Spleen (tissue), 7 donors: ENCODE data around the gene SRP54.

Experiments used
- POLR2A ChIP-seq, 3 donors: fragments of 450-650 bp; IDR thresholded peaks; one replicate each; pipeline ENCODE4 v1.5.1; 2017; ENCODE audit warnings: antibody characterized with exemption in 3 of 3, mild to moderate bottlenecking in 1 of 3
- POLR2AphosphoS5 ChIP-seq, 3 donors: sonication (generic); formaldehyde crosslinking; IDR thresholded peaks; one replicate each; pipeline ENCODE4 v1.5.1; 2017; ENCODE audit warnings: antibody characterized with exemption in 3 of 3
- TF ChIP-seq, protein P1 (sequence below), 11 experiments: fragments of 200-600 bp in 7 of 11; fragments of 450-650 bp in 4 of 11; sonication (generic) in 4 of 11; IDR thresholded peaks in 8 of 11; conservative IDR thresholded peaks in 3 of 11; 1 replicate in 7 of 11; 2 replicates in 4 of 11; pipeline versions ENCODE4 v1.4.0 to v1.8.0; 2016 to 2021; ENCODE audit warnings: antibody characterized with exemption in 11 of 11, inconsistent platforms in 4 of 11, mild to moderate bottlenecking in 1 of 11
- donor health status: DM: no; HTN: no; CAD: no; lungs with moderate emphysema.
- donor health status: DM: no; HTN: no; CAD: no.
- donor health status: DM: no; HTN: no; CAD: no.

- TF ChIP-seq, protein P1, sequence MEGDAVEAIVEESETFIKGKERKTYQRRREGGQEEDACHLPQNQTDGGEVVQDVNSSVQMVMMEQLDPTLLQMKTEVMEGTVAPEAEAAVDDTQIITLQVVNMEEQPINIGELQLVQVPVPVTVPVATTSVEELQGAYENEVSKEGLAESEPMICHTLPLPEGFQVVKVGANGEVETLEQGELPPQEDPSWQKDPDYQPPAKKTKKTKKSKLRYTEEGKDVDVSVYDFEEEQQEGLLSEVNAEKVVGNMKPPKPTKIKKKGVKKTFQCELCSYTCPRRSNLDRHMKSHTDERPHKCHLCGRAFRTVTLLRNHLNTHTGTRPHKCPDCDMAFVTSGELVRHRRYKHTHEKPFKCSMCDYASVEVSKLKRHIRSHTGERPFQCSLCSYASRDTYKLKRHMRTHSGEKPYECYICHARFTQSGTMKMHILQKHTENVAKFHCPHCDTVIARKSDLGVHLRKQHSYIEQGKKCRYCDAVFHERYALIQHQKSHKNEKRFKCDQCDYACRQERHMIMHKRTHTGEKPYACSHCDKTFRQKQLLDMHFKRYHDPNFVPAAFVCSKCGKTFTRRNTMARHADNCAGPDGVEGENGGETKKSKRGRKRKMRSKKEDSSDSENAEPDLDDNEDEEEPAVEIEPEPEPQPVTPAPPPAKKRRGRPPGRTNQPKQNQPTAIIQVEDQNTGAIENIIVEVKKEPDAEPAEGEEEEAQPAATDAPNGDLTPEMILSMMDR (IDR thresholded peaks at IDR 0.05 in 8 of 11, conservative IDR thresholded peaks at IDR 0.05 in 3 of 11) = no peak
- no peak for TF ChIP-seq POLR2A (IDR thresholded peaks at IDR 0.05)
- TF ChIP-seq POLR2AphosphoS5 (IDR thresholded peaks at IDR 0.05) = no peak
These were observed 64.2 kb downstream of the SRP54 start for GRCh38 chr14:35046751-35047536.
